ENCODE measurements around the gene DPF3. TPM values are rescaled to one million over a fixed set of nuclear protein-coding genes. Genes with fewer than 3 reads are reported as not detected.

Gene DPF3
- polyA plus RNA-seq, 2 donors: 0.16 to 0.37 TPM

- Histone ChIP-seq H3K27ac (ENCODE audit: low read depth in 2 of 2, low read length in 1 of 2) (no peak overlapping the region), H3K9me3 (ENCODE audit: control insufficient read depth in 2 of 2, insufficient read depth in 1 of 2, low read depth in 1 of 2, low read length in 1 of 2) (peaks cover 0 to 2% of the 10 kb centered on the region in 2 donors), H3K4me3 (ENCODE audit: low read depth in 1 of 2, low read length in 2 of 2) (no peak overlapping the region), H3K27me3 (ENCODE audit: control insufficient read depth in 1 of 2, insufficient read depth in 2 of 2, low read length in 2 of 2) (no peaks in the 10 kb centered on the region), H3K4me1 (ENCODE audit: control insufficient read depth in 2 of 2, insufficient read depth in 2 of 2, low read length in 1 of 2) (no peaks in the 10 kb centered on the region), H3K36me3 (ENCODE audit: control insufficient read depth in 2 of 2, insufficient read depth in 2 of 2, low read length in 1 of 2) (no peaks in the 10 kb centered on the region)
Observed at GRCh38 chr14:72589652-72590051, 304.2 kb downstream of the DPF3 start.

- Histone ChIP-seq H3K36me3 (ENCODE audit: control insufficient read depth in 2 of 2, insufficient read depth in 2 of 2, low read length in 1 of 2) (no peaks in the 10 kb centered on the region), H3K27ac (ENCODE audit: low read depth in 2 of 2, low read length in 1 of 2) (no peak overlapping the region)
- WGBS, 2 donors: 81 to 82% methylated on average over 5 of the region's 5 CpGs
Observed at GRCh38 chr14:72588521-72588920, 305.4 kb downstream of the DPF3 start.

GRCh38 chr14:72583316-72584272 is 310.3 kb downstream of the DPF3 start:
- Histone ChIP-seq H3K27me3 (ENCODE audit: control insufficient read depth in 1 of 2, insufficient read depth in 2 of 2, low read length in 2 of 2) (no peaks in the 10 kb centered on the region), H3K4me3 (ENCODE audit: low read depth in 1 of 2, low read length in 2 of 2) (no peak overlapping the region), H3K27ac (ENCODE audit: low read depth in 2 of 2, low read length in 1 of 2) (no peak overlapping the region), H3K4me1 (ENCODE audit: control insufficient read depth in 2 of 2, insufficient read depth in 2 of 2, low read length in 1 of 2) (no peaks in the 10 kb centered on the region), H3K9me3 (ENCODE audit: control insufficient read depth in 2 of 2, insufficient read depth in 1 of 2, low read depth in 1 of 2, low read length in 1 of 2) (peaks cover 0 to 2% of the 10 kb centered on the region in 2 donors), H3K36me3 (ENCODE audit: control insufficient read depth in 2 of 2, insufficient read depth in 2 of 2, low read length in 1 of 2) (no peaks in the 10 kb centered on the region)
- 68% methylated on average over 5 of the region's 5 CpGs for WGBS, 2 donors

More at GRCh38 chr14:72588521-72588920, 305.4 kb downstream of the DPF3 start:
- Histone ChIP-seq H3K9me3 (ENCODE audit: control insufficient read depth in 2 of 2, insufficient read depth in 1 of 2, low read depth in 1 of 2, low read length in 1 of 2) (peaks cover 0 to 2% of the 10 kb centered on the region in 2 donors), H3K4me3 (ENCODE audit: low read depth in 1 of 2, low read length in 2 of 2) (no peak overlapping the region), H3K27me3 (ENCODE audit: control insufficient read depth in 1 of 2, insufficient read depth in 2 of 2, low read length in 2 of 2) (no peaks in the 10 kb centered on the region), H3K4me1 (ENCODE audit: control insufficient read depth in 2 of 2, insufficient read depth in 2 of 2, low read length in 1 of 2) (no peaks in the 10 kb centered on the region)

GRCh38 chr14:72582582-72582981 is 311.3 kb downstream of the DPF3 start:
- 74 to 78% methylated on average over 1 of the region's 1 CpG for WGBS, 2 donors
- Histone ChIP-seq H3K27ac (ENCODE audit: low read depth in 2 of 2, low read length in 1 of 2) (no peak overlapping the region), H3K4me1 (ENCODE audit: control insufficient read depth in 2 of 2, insufficient read depth in 2 of 2, low read length in 1 of 2) (no peaks in the 10 kb centered on the region), H3K27me3 (ENCODE audit: control insufficient read depth in 1 of 2, insufficient read depth in 2 of 2, low read length in 2 of 2) (no peaks in the 10 kb centered on the region), H3K36me3 (ENCODE audit: control insufficient read depth in 2 of 2, insufficient read depth in 2 of 2, low read length in 1 of 2) (no peaks in the 10 kb centered on the region), H3K9me3 (ENCODE audit: control insufficient read depth in 2 of 2, insufficient read depth in 1 of 2, low read depth in 1 of 2, low read length in 1 of 2) (peaks cover 0 to 2% of the 10 kb centered on the region in 2 donors), H3K4me3 (ENCODE audit: low read depth in 1 of 2, low read length in 2 of 2) (no peak overlapping the region)

- 92 to 93% methylated on average over 5 of the region's 5 CpGs for WGBS, 2 donors
- Histone ChIP-seq H3K9me3 (ENCODE audit: control insufficient read depth in 2 of 2, insufficient read depth in 1 of 2, low read depth in 1 of 2, low read length in 1 of 2) (no peaks in the 10 kb centered on the region), H3K4me3 (ENCODE audit: low read depth in 1 of 2, low read length in 2 of 2) (no peak overlapping the region), H3K36me3 (ENCODE audit: control insufficient read depth in 2 of 2, insufficient read depth in 2 of 2, low read length in 1 of 2) (no peaks in the 10 kb centered on the region), H3K4me1 (ENCODE audit: control insufficient read depth in 2 of 2, insufficient read depth in 2 of 2, low read length in 1 of 2) (no peaks in the 10 kb centered on the region), H3K27me3 (ENCODE audit: control insufficient read depth in 1 of 2, insufficient read depth in 2 of 2, low read length in 2 of 2) (no peaks in the 10 kb centered on the region), H3K27ac (ENCODE audit: low read depth in 2 of 2, low read length in 1 of 2) (no peak overlapping the region)
Observed at GRCh38 chr14:72578514-72578913, 315.4 kb downstream of the DPF3 start.

- H3K4me3 ChIP-seq (ENCODE audit: low read depth in 1 of 2, low read length in 2 of 2): no peak overlapping the region
- H3K27ac ChIP-seq (ENCODE audit: low read depth in 2 of 2, low read length in 1 of 2): no peak overlapping the region
- no peaks in the 10 kb centered on the region for H3K4me1 ChIP-seq (ENCODE audit: control insufficient read depth in 2 of 2, insufficient read depth in 2 of 2, low read length in 1 of 2)
- no peaks in the 10 kb centered on the region for H3K27me3 ChIP-seq (ENCODE audit: control insufficient read depth in 1 of 2, insufficient read depth in 2 of 2, low read length in 2 of 2)
- H3K36me3 ChIP-seq (ENCODE audit: control insufficient read depth in 2 of 2, insufficient read depth in 2 of 2, low read length in 1 of 2): no peaks in the 10 kb centered on the region
- H3K9me3 ChIP-seq (ENCODE audit: control insufficient read depth in 2 of 2, insufficient read depth in 1 of 2, low read depth in 1 of 2, low read length in 1 of 2): no peaks in the 10 kb centered on the region
- WGBS, 2 donors: 76 to 81% methylated on average over 5 of the region's 5 CpGs
Observed at GRCh38 chr14:72577521-72577920, 316.4 kb downstream of the DPF3 start.

- no peak overlapping the region for H3K27ac ChIP-seq (ENCODE audit: low read depth in 2 of 2, low read length in 1 of 2)
- no peak overlapping the region for H3K4me3 ChIP-seq (ENCODE audit: low read depth in 1 of 2, low read length in 2 of 2)
- H3K27me3 ChIP-seq (ENCODE audit: control insufficient read depth in 1 of 2, insufficient read depth in 2 of 2, low read length in 2 of 2): no peaks in the 10 kb centered on the region
- WGBS, 2 donors: 72 to 79% methylated on average over 1 of the region's 1 CpG
- no peaks in the 10 kb centered on the region for H3K9me3 ChIP-seq (ENCODE audit: control insufficient read depth in 2 of 2, insufficient read depth in 1 of 2, low read depth in 1 of 2, low read length in 1 of 2)
- H3K36me3 ChIP-seq (ENCODE audit: control insufficient read depth in 2 of 2, insufficient read depth in 2 of 2, low read length in 1 of 2): no peaks in the 10 kb centered on the region
- no peaks in the 10 kb centered on the region for H3K4me1 ChIP-seq (ENCODE audit: control insufficient read depth in 2 of 2, insufficient read depth in 2 of 2, low read length in 1 of 2)
Observed at GRCh38 chr14:72576258-72576657, 317.6 kb downstream of the DPF3 start.

GRCh38 chr14:72574715-72575114 is 319.2 kb downstream of the DPF3 start:
- H3K4me3 ChIP-seq (ENCODE audit: low read depth in 1 of 2, low read length in 2 of 2): no peak overlapping the region
- no peaks in the 10 kb centered on the region for H3K36me3 ChIP-seq (ENCODE audit: control insufficient read depth in 2 of 2, insufficient read depth in 2 of 2, low read length in 1 of 2)
- 96 to 98% methylated on average over 1 of the region's 1 CpG for WGBS, 2 donors
- H3K4me1 ChIP-seq (ENCODE audit: control insufficient read depth in 2 of 2, insufficient read depth in 2 of 2, low read length in 1 of 2): no peaks in the 10 kb centered on the region
- no peaks in the 10 kb centered on the region for H3K9me3 ChIP-seq (ENCODE audit: control insufficient read depth in 2 of 2, insufficient read depth in 1 of 2, low read depth in 1 of 2, low read length in 1 of 2)
- H3K27me3 ChIP-seq (ENCODE audit: control insufficient read depth in 1 of 2, insufficient read depth in 2 of 2, low read length in 2 of 2): no peaks in the 10 kb centered on the region
- H3K27ac ChIP-seq (ENCODE audit: low read depth in 2 of 2, low read length in 1 of 2): no peak overlapping the region

- WGBS, 2 donors: 42 to 43% methylated on average over 9 of the region's 9 CpGs
- no peaks in the 10 kb centered on the region for H3K4me1 ChIP-seq (ENCODE audit: control insufficient read depth in 2 of 2, insufficient read depth in 2 of 2, low read length in 1 of 2)
- H3K27ac ChIP-seq (ENCODE audit: low read depth in 2 of 2, low read length in 1 of 2): no peak overlapping the region
Observed at GRCh38 chr14:72573725-72574417, 320.0 kb downstream of the DPF3 start.

More at GRCh38 chr14:72573725-72574417, 320.0 kb downstream of the DPF3 start:
- no peaks in the 10 kb centered on the region for H3K27me3 ChIP-seq (ENCODE audit: control insufficient read depth in 1 of 2, insufficient read depth in 2 of 2, low read length in 2 of 2)
- H3K9me3 ChIP-seq (ENCODE audit: control insufficient read depth in 2 of 2, insufficient read depth in 1 of 2, low read depth in 1 of 2, low read length in 1 of 2): no peaks in the 10 kb centered on the region
- no peaks in the 10 kb centered on the region for H3K36me3 ChIP-seq (ENCODE audit: control insufficient read depth in 2 of 2, insufficient read depth in 2 of 2, low read length in 1 of 2)
- no peak overlapping the region for H3K4me3 ChIP-seq (ENCODE audit: low read depth in 1 of 2, low read length in 2 of 2)
